ENCODE measurements around the gene DLEC1. TPM values are rescaled to one million over a fixed set of nuclear protein-coding genes. Genes with fewer than 3 reads are reported as not detected.

DLEC1 gene
- total and polyA plus RNA-seq, 2 donors from 2014 or later: 0.52 to 3.3 TPM

DNA sequence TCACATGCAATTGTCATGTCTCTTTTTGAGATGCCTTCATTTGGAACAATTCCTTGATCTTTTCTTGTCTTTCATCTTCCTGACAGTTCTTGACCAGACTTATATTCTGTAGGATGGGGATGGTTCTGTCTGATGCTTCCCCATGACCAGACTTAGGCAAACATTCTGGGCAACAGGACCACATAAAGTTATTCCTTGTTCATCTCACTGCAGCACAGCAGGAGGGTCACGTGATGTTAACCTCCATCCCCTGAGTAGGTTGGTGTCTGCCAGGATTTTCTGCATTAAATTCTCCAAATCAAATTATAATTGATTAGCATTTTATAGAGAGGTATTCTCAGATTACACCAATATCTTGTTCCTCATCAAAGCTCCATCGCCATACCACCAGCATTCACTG lies 7.8 kb downstream of the DLEC1 start:
- no peak overlapping the region for H3K4me3 ChIP-seq (ENCODE audit: low read length in 3 of 3)
- no peaks in the 10 kb centered on the region for H3K4me1 ChIP-seq (ENCODE audit: control insufficient read depth in 2 of 3, insufficient read depth in 2 of 3, low read depth in 1 of 3, low read length in 3 of 3)
- intact Hi-C loops (cut with DNase I): no loop called here
- DNase-seq (no peak), FAIRE-seq (no peak)
- no peak overlapping the region for H3K27ac ChIP-seq (ENCODE audit: low read depth in 2 of 2, low read length in 2 of 2)
- no peak overlapping the region for H3K9ac ChIP-seq (ENCODE audit: low read length in 3 of 3)
- no peaks in the 10 kb centered on the region for H3K27me3 ChIP-seq (ENCODE audit: control insufficient read depth, insufficient read depth, low read length)
- H3K36me3 ChIP-seq (ENCODE audit: control insufficient read depth in 2 of 3, insufficient read depth in 3 of 3, low read length in 3 of 3): no peaks in the 10 kb centered on the region
- no peaks in the 10 kb centered on the region for H3K9me3 ChIP-seq (ENCODE audit: control insufficient read depth in 2 of 3, insufficient read depth in 1 of 3, low read length in 3 of 3)
- TF ChIP-seq, protein P1, sequence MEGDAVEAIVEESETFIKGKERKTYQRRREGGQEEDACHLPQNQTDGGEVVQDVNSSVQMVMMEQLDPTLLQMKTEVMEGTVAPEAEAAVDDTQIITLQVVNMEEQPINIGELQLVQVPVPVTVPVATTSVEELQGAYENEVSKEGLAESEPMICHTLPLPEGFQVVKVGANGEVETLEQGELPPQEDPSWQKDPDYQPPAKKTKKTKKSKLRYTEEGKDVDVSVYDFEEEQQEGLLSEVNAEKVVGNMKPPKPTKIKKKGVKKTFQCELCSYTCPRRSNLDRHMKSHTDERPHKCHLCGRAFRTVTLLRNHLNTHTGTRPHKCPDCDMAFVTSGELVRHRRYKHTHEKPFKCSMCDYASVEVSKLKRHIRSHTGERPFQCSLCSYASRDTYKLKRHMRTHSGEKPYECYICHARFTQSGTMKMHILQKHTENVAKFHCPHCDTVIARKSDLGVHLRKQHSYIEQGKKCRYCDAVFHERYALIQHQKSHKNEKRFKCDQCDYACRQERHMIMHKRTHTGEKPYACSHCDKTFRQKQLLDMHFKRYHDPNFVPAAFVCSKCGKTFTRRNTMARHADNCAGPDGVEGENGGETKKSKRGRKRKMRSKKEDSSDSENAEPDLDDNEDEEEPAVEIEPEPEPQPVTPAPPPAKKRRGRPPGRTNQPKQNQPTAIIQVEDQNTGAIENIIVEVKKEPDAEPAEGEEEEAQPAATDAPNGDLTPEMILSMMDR (IDR thresholded peaks at IDR 0.05; ENCODE audit: borderline replicate concordance, extremely low read depth, insufficient read depth): no peak

DNA sequence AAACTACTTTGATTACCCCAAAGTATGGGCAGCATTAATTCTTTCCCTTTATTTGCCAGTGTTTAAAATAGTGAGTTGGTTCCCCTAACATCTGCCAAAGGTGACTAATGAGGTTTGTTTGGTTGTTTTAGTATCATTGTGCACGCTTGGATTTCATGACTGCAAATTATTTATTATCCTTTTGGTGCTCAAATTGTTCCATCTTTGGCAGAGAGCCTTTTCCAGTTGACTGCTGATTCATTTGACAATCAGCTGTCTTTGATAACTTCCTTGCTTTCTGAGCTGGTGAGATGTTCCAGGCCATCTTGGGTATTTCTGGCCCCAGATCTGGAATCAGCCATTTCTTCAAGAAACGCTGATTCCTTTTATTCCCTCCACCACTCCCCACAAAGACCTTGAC lies 8.9 kb downstream of the DLEC1 start:
- no peak for FAIRE-seq
- intact Hi-C loops (cut with DNase I): no loop called here
- TF ChIP-seq, protein P1 (IDR thresholded peaks at IDR 0.05; ENCODE audit: borderline replicate concordance, extremely low read depth, insufficient read depth): no peak

DNA sequence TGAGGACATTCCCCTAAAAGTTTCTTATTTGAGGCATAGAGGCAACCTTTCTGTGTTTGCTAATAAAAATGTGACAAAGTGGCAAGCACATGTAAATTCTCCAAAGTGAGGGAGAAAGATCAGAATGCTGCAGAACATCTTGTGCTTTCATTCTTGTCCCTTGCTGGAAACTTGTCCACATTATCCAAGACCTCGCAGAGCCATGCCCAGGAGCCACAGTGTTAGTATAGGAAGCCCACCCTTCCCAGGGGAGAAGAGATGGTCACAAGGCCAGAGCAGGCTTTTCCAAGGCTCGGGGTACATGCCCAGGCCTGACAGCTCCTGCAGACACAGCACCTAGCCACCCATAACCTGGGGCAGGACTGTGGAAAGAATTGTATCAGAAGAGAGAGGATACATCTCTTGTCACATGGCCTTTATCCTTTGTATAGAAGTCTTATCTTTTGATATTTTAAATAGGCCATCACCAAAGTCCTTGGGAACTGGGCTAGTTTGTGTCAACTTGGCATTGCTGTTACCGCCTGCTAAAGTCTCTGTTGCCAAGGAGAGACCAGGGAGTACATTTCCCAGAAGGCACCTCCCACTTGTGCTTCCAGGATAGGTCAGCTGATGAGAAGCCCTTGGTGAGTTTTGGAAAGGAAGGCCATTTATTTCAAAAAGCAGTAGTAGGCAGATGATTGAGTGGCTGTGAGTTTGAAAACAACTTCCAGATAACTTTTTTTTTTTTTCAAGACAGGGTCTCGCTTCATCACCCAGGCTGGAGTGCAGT lies 10.5 kb downstream of the DLEC1 start:
- DNase-seq (no peak), FAIRE-seq (no peak)
- Histone ChIP-seq H3K27ac (ENCODE audit: low read depth in 2 of 2, low read length in 2 of 2) (no peak overlapping the region), H3K9me3 (ENCODE audit: control insufficient read depth in 2 of 3, insufficient read depth in 1 of 3, low read length in 3 of 3) (no peaks in the 10 kb centered on the region), H3K4me1 (ENCODE audit: control insufficient read depth in 2 of 3, insufficient read depth in 2 of 3, low read depth in 1 of 3, low read length in 3 of 3) (no peaks in the 10 kb centered on the region), H3K4me3 (ENCODE audit: low read length in 3 of 3) (no peak overlapping the region), H3K9ac (ENCODE audit: low read length in 3 of 3) (no peak overlapping the region), H3K27me3 (ENCODE audit: control insufficient read depth, insufficient read depth, low read length) (no peaks in the 10 kb centered on the region), H3K36me3 (ENCODE audit: control insufficient read depth in 2 of 3, insufficient read depth in 3 of 3, low read length in 3 of 3) (no peaks in the 10 kb centered on the region)
- intact Hi-C loops (cut with DNase I): no loop called here
- TF ChIP-seq, protein P1 (IDR thresholded peaks at IDR 0.05; ENCODE audit: borderline replicate concordance, extremely low read depth, insufficient read depth): no peak

More for the DNA sequence above, 8.9 kb downstream of the DLEC1 start:
- no peak for DNase-seq
- Histone ChIP-seq H3K9me3 (ENCODE audit: control insufficient read depth in 2 of 3, insufficient read depth in 1 of 3, low read length in 3 of 3) (no peaks in the 10 kb centered on the region), H3K36me3 (ENCODE audit: control insufficient read depth in 2 of 3, insufficient read depth in 3 of 3, low read length in 3 of 3) (no peaks in the 10 kb centered on the region), H3K27ac (ENCODE audit: low read depth in 2 of 2, low read length in 2 of 2) (no peak overlapping the region), H3K9ac (ENCODE audit: low read length in 3 of 3) (no peak overlapping the region), H3K4me1 (ENCODE audit: control insufficient read depth in 2 of 3, insufficient read depth in 2 of 3, low read depth in 1 of 3, low read length in 3 of 3) (no peaks in the 10 kb centered on the region), H3K4me3 (ENCODE audit: low read length in 3 of 3) (no peak overlapping the region), H3K27me3 (ENCODE audit: control insufficient read depth, insufficient read depth, low read length) (no peaks in the 10 kb centered on the region)

All from kidney (tissue), 14 donors.